ENCODE results near the gene CDC14C. TPM values are rescaled to one million over a fixed set of nuclear protein-coding genes. Genes with fewer than 3 reads are reported as not detected.

Gene CDC14C
- total and polyA plus RNA-seq, 12 donors: not detected

DNA sequence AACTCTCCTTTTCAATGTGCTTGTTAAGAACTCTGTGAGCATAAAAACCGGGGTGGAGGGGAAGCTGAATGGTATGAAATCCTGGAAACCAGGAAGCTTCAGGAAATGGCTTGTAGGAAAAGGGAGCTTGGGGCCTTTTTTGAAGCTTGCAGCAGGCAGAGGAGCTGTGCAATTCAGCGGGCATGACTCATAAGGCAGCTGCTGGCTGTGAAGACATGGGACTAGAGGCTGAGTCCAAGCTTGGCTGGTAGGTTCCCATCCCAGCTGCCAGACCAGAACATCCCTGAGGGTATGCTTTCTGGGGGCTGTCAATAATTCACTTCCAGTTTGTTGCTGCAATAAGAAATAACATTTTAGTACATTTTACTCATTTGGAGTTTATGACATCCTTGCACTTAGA is 36.8 kb upstream of the CDC14C start:
- TF ChIP-seq, protein P1, sequence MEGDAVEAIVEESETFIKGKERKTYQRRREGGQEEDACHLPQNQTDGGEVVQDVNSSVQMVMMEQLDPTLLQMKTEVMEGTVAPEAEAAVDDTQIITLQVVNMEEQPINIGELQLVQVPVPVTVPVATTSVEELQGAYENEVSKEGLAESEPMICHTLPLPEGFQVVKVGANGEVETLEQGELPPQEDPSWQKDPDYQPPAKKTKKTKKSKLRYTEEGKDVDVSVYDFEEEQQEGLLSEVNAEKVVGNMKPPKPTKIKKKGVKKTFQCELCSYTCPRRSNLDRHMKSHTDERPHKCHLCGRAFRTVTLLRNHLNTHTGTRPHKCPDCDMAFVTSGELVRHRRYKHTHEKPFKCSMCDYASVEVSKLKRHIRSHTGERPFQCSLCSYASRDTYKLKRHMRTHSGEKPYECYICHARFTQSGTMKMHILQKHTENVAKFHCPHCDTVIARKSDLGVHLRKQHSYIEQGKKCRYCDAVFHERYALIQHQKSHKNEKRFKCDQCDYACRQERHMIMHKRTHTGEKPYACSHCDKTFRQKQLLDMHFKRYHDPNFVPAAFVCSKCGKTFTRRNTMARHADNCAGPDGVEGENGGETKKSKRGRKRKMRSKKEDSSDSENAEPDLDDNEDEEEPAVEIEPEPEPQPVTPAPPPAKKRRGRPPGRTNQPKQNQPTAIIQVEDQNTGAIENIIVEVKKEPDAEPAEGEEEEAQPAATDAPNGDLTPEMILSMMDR (IDR thresholded peaks at IDR 0.05): no peak
- ATAC-seq (peak in 2 of 8 donors; percentile 42 to 58), DNase-seq (no peak)
- Histone ChIP-seq H3K9me3 (peaks cover 0 to 40% (median 16%) of the 10 kb centered on the region in 11 donors), H3K36me3 (no peaks in the 10 kb centered on the region), H3K4me3 (no peak overlapping the region), H3K4me1 (no peaks in the 10 kb centered on the region), H3K27me3 (no peaks in the 10 kb centered on the region), H3K27ac (no peak overlapping the region)
- intact Hi-C loops (cut with DNase I): no loop called here
- WGBS, 2 donors: 47 to 53% methylated on average over 2 of the region's 2 CpGs

DNA sequence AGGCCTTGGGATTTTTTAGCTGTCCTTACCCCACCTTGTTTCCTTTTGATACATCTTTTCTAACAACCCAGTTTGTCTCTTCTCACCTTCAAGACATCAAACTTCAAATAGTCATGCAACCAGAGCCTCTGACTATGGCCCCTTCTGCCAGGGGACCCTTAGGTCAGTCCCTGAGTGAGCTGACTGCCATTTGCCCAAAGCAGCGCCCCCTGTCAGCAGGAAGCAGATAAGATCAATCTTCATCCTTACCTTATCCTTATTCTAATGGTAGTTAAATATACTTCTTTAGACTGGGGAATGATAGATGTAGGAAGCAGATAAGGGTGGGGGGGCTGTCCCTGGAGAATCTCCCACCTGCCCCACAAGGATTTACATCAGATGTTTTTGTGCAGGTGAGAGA is 29.8 kb upstream of the CDC14C start:
- H3K27ac ChIP-seq: no peak overlapping the region
- TF ChIP-seq, protein P1 (IDR thresholded peaks at IDR 0.05): no peak
- DNase-seq (no peak), ATAC-seq (no peak)
- H3K27me3 ChIP-seq: no peaks in the 10 kb centered on the region
- no peaks in the 10 kb centered on the region for H3K4me1 ChIP-seq
- intact Hi-C loops (cut with DNase I): no loop called here
- no peaks in the 10 kb centered on the region for H3K36me3 ChIP-seq
- peaks cover 0 to 53% (median 19%) of the 10 kb centered on the region in 11 donors for H3K9me3 ChIP-seq
- H3K4me3 ChIP-seq: no peak overlapping the region
- WGBS, 2 donors: 62 to 79% methylated on average over 1 of the region's 1 CpG

DNA sequence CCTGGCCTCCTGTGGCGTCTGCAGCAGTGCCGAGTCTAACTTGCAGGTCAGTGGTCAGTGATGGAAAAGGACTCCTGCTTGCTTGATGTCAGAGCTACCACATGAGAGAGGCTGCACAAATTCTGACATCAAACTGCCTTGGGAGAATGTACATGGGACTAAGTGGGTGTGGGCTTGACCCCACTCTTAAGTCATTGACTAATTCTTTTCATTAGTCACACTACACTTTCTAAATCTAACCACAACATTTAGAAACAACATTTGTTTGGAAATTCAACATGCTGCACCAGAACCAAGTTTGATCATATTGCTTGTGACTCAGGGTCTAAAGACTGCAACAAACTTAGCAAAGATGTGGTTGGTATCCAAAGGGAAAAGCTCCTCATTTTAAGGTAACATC is 24.4 kb upstream of the CDC14C start:
- no peak overlapping the region for H3K27ac ChIP-seq
- no peak overlapping the region for H3K4me3 ChIP-seq
- no peaks in the 10 kb centered on the region for H3K36me3 ChIP-seq
- no peaks in the 10 kb centered on the region for H3K27me3 ChIP-seq
- intact Hi-C loops (cut with DNase I): no loop called here
- peaks cover 0 to 1% (median 0%) of the 10 kb centered on the region in 11 donors for H3K9me3 ChIP-seq
- no peak for DNase-seq
- TF ChIP-seq, protein P1 (IDR thresholded peaks at IDR 0.05): no peak
- H3K4me1 ChIP-seq: no peaks in the 10 kb centered on the region
- no peak for ATAC-seq
- 85 to 94% methylated on average over 2 of the region's 2 CpGs for WGBS, 2 donors

DNA sequence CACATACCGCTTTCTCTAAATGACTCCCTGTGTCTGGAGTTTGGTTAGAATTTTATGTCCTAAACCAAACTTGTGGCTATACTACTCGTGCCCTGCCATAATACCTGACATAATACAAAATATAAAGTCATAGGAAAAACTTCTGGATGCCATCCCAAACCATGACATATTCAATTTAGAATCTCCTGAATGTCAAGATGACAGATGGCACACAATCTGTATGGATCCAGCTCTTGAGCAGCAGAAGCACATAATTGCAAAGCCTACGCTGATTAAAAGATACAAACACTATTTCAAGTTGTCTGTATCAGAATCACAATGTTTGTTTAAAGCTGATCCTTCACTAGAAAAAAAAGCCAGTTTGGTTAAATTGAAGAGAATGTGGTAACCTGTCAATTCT is 22.4 kb upstream of the CDC14C start:
- intact Hi-C loops (cut with DNase I): no loop called here
- Histone ChIP-seq H3K27me3 (no peaks in the 10 kb centered on the region), H3K4me1 (no peaks in the 10 kb centered on the region), H3K4me3 (no peak overlapping the region), H3K36me3 (no peaks in the 10 kb centered on the region), H3K27ac (no peak overlapping the region), H3K9me3 (no peaks in the 10 kb centered on the region)
- TF ChIP-seq, protein P1 (IDR thresholded peaks at IDR 0.05): no peak
- ATAC-seq (no peak), DNase-seq (no peak)
- 87 to 89% methylated on average over 3 of the region's 3 CpGs for WGBS, 2 donors
